ENCODE measurements around the gene STIM2.

GRCh38 chr4:26860157-26860921, at the start of gene STIM2:
- TF ChIP-seq POLR2AphosphoS5 (IDR thresholded peaks at IDR 0.05; ENCODE audit: low read depth, low read length) = peak; percentile 81
- TF ChIP-seq POLR2A (IDR thresholded peaks at IDR 0.05; ENCODE audit: low read depth, low read length) = peak; percentile 81
- peak; percentile 71; the same call in 1 of the 2 replicates for TF ChIP-seq TAF1 (IDR thresholded peaks at IDR 0.05; ENCODE audit: low read depth, low read length)
- no peak for TF ChIP-seq SPI1 (IDR thresholded peaks at IDR 0.05; ENCODE audit: low read depth, low read length)

Data from GM12891 (cell line).